K562 (cell line): ENCODE measurements around the gene FAM174C. TPM values are rescaled to one million over a fixed set of nuclear protein-coding genes. Genes with fewer than 3 reads are reported as not detected.

Experiments
- ARID1B ChIP-seq: fragments of 450-650 bp; IDR thresholded peaks from 2 replicates; pipeline ENCODE4 v1.6.1; 2016; ENCODE audit warnings: antibody characterized with exemption, mild to moderate bottlenecking, inconsistent platforms
- ARID2 ChIP-seq: fragments of 450-650 bp; IDR thresholded peaks from 2 replicates; pipeline ENCODE4 v1.6.1; 2017; ENCODE audit warnings: antibody characterized with exemption, mild to moderate bottlenecking
- BACH1 ChIP-seq: fragments of 200-800 bp; sonication (Bioruptor generic); IDR thresholded peaks from 2 replicates; pipeline ENCODE4 v1.6.1; 2016; ENCODE audit warnings: missing genetic modification characterization, missing compliant biosample characterization
- BRF1 ChIP-seq: IDR thresholded peaks from 3 replicates; pipeline ENCODE4 v1.6.1; 2011; ENCODE audit warnings: borderline replicate concordance, mild to moderate bottlenecking; ENCODE audit not compliant: insufficient read length; ENCODE audit errors: extremely low read depth
- CREB1 ChIP-seq, 2 experiments: sonication (generic) in 1 of 2; formaldehyde crosslinking in 1 of 2; IDR thresholded peaks; 2 replicates each; pipeline versions ENCODE4 v1.6.1 to v1.8.0; 2012 to 2022; ENCODE audit warnings: inconsistent platforms in 1 of 2, mild to moderate bottlenecking in 1 of 2, missing genetic modification reagents in 1 of 2, moderate library complexity in 1 of 2
- ERF ChIP-seq: fragments of 450-650 bp; formaldehyde crosslinking; IDR thresholded peaks from 2 replicates; pipeline ENCODE4 v1.4.0; 2020; ENCODE audit warnings: mild to moderate bottlenecking, mixed read lengths
- ESRRA ChIP-seq: fragments of 450-650 bp; IDR thresholded peaks from 2 replicates; pipeline ENCODE4 v1.6.1; 2014; ENCODE audit warnings: low read depth, mild to moderate bottlenecking, moderate library complexity, borderline replicate concordance
- FOXA1 ChIP-seq: fragments of 450-650 bp; IDR thresholded peaks from 2 replicates; pipeline ENCODE4 v1.6.1; 2016; ENCODE audit warnings: mild to moderate bottlenecking, borderline replicate concordance
- HOMEZ ChIP-seq: fragments of 250-450 bp; sonication (Bioruptor Pico); IDR thresholded peaks from 2 replicates; pipeline ENCODE4 v1.4.0; 2020; ENCODE audit warnings: mild to moderate bottlenecking, moderate library complexity
- MYC ChIP-seq, 2 experiments: fragments of 250-450 bp in 1 of 2; sonication (Bioruptor Pico) in 1 of 2; IDR thresholded peaks; 2 replicates each; pipeline versions ENCODE4 v1.5.1 to v1.6.1; 2012 to 2021; ENCODE audit warnings: low read depth in 2 of 2, borderline replicate concordance in 1 of 2, improper control_type of control experiment in 1 of 2, low read length in 1 of 2, mild to moderate bottlenecking in 1 of 2, moderate library complexity in 1 of 2
- NCOA6 ChIP-seq: fragments of 450-650 bp; IDR thresholded peaks from 2 replicates; pipeline ENCODE4 v1.6.1; 2017; ENCODE audit warnings: mild to moderate bottlenecking
- NR3C1 ChIP-seq: sonication (generic); formaldehyde crosslinking; IDR thresholded peaks from 2 replicates; pipeline ENCODE4 v1.8.1; 2022; ENCODE audit warnings: missing genetic modification reagents
- PCBP2 ChIP-seq: fragments of 200-400 bp; formaldehyde crosslinking; IDR thresholded peaks from 2 replicates; pipeline ENCODE4 v1.6.1; 2018; ENCODE audit warnings: low read length, low read depth, mild to moderate bottlenecking, moderate library complexity; ENCODE audit not compliant: poor library complexity, severe bottlenecking
- RREB1 ChIP-seq: fragments of 250-450 bp; sonication (Bioruptor Pico); IDR thresholded peaks from 2 replicates; pipeline ENCODE4 v1.4.0; 2020
- SP1 ChIP-seq: sonication (generic); formaldehyde crosslinking; IDR thresholded peaks from 2 replicates; pipeline ENCODE4 v1.8.1; 2022; ENCODE audit warnings: mild to moderate bottlenecking, missing genetic modification reagents
- TBP ChIP-seq: optimal IDR thresholded peaks from 2 replicates; pipeline ENCODE3; 2011; ENCODE audit warnings: low read depth, low read length, improper control_type of control experiment
- TRIM24 ChIP-seq, 2 experiments: fragments of 450-650 bp; IDR thresholded peaks; 2 replicates each; pipeline ENCODE4 v1.6.1; 2016
- ZNF212 ChIP-seq: fragments of 450-650 bp; formaldehyde crosslinking; IDR thresholded peaks from 2 replicates; pipeline ENCODE4 v1.4.0; 2020; ENCODE audit warnings: mild to moderate bottlenecking
- polyA plus RNA-seq, 8 experiments: library from polyadenylated mRNA; depleted of rRNA in 4 of 8; stranded (reverse) in 5 of 8; unstranded in 3 of 8; fragments of >200 nt; fragmentation: Nextera tagmentation in 2 of 8; fragmentation: Illumina TruSeq in 1 of 8; extraction: Ambion mirVana in 2 of 8; extraction: Trizol in 1 of 8; gene quantifications; 2 replicates each; pipeline versions ENCODE4 v1.2.1 to v1.2.3, GENCODE V29; 2011 to 2014; ENCODE audit warnings: inconsistent platforms in 1 of 8, missing spikeins in 1 of 8
- total RNA-seq, 7 experiments: library from RNA; depleted of rRNA in 6 of 7; stranded (reverse); fragments of >200 nt in 6 of 7; fragmentation: Illumina TruSeq in 2 of 7; extraction: Trizol in 2 of 7; gene quantifications; 2 replicates each; pipeline versions ENCODE4 v1.2.1 to v1.2.3, GENCODE V29; 2011 to 2021; ENCODE audit warnings: low replicate concordance in 1 of 7
- TF ChIP-seq, protein P1 (sequence below): fragments of 450-650 bp; formaldehyde crosslinking; IDR thresholded peaks from 2 replicates; pipeline ENCODE4 v1.4.0; 2020; ENCODE audit warnings: mild to moderate bottlenecking, moderate library complexity

Gene FAM174C
- total and polyA plus RNA-seq, 9 of the 15 experiments (the other 6 are each of a cell fraction or from before 2014, with no cell fraction given), result 0.66 to 89.6 (median 20.3) TPM

DNA sequence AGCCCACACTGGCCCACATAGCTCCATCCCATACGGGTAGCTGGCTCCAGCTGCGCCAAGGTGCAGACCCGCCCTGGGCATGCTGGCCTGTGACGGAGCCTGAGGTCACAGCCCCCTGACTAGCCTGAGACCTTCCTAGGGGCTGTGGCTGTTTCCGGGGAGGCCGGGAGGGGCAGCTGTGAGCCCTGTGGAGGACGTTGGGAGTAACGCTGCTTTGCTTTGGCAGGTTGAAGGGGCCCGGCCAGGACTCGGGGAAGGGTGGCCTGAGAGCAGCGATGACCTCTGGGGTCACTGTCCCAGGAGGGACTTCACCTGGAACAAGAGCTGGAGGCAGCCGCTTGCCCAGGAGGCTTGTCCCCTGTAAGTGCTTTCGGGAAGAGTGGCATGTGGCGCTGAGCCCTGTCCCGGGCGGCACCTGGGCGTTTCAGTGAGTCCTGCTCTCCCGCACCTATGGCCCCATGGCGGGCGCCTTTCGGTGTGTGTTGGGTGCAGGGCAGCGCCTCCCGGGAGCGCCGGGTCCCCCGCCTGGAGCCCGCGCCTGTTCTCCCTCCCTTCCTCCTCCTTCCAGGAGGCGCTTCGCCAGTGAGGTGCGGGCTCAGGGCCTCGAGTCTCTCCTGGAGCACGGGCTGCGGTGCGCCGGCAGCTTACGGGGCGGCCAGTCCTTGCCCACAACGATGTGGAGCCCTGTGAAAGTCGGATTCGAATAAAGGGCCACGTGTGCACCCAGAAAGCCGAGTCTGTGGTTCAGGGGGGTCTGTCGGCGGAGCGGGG, 1.1 kb upstream of the FAM174C start (continued):
- no peak for TF ChIP-seq ESRRA
- no peak for TF ChIP-seq NCOA6
- TF ChIP-seq RREB1 (CRISPR knock-in tag), result no peak
- TF ChIP-seq BRF1, result no peak
- TF ChIP-seq PCBP2, result no peak
- TF ChIP-seq MYC (IDR thresholded peaks at IDR 0.05; ENCODE audit: low read depth, low read length), result peak; percentile 11; the same call in 1 of the 2 replicates
- no peak for TF ChIP-seq MYC (CRISPR knock-in tag; IDR thresholded peaks at IDR 0.05; ENCODE audit: borderline replicate concordance, low read depth)
- TF ChIP-seq CREB1 (IDR thresholded peaks at IDR 0.05), result peak; percentile 72
- TF ChIP-seq CREB1 (CRISPR knock-in tag; IDR thresholded peaks at IDR 0.05), result peak; percentile 61
- TF ChIP-seq ARID1B, result no peak
- 0 out of 2 replicates have a peak, but pooled peaks have one; percentile 74 for TF ChIP-seq HOMEZ
- no peak; the same call in none of the 2 replicates for TF ChIP-seq ERF (CRISPR knock-in tag)
- no peak for TF ChIP-seq ZNF212 (CRISPR knock-in tag)
- no peak for TF ChIP-seq BACH1
- TF ChIP-seq FOXA1, result no peak
- TF ChIP-seq TBP, result peak; percentile 33
- TF ChIP-seq TRIM24 (IDR thresholded peaks at IDR 0.05), result no peak
- TF ChIP-seq SP1, result 0 out of 2 replicates have a peak, but pooled peaks have one; percentile 14
- TF ChIP-seq, protein P1, sequence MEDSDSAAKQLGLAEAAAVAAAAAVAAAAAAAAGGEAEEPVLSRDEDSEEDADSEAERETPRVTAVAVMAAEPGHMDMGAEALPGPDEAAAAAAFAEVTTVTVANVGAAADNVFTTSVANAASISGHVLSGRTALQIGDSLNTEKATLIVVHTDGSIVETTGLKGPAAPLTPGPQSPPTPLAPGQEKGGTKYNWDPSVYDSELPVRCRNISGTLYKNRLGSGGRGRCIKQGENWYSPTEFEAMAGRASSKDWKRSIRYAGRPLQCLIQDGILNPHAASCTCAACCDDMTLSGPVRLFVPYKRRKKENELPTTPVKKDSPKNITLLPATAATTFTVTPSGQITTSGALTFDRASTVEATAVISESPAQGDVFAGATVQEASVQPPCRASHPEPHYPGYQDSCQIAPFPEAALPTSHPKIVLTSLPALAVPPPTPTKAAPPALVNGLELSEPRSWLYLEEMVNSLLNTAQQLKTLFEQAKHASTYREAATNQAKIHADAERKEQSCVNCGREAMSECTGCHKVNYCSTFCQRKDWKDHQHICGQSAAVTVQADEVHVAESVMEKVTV (CRISPR knock-in tag), result no peak
- TF ChIP-seq ARID2, result no peak
- TF ChIP-seq NR3C1, result no peak
